Transverse colon (tissue), 4 donors: ENCODE measurements around the gene FAM131B. TPM values are rescaled to one million over a fixed set of nuclear protein-coding genes. Genes with fewer than 3 reads are reported as not detected.

Experiments
- DNase-seq: peaks from one replicate; pipeline ENCODE4 v3.0.0-alpha.2; 2019
- H3K27ac ChIP-seq, 4 donors: fragments of 200-600 bp; sonication (generic); 2 replicates each; pipeline ENCODE4 v1.5.1; 2016 to 2018; ENCODE audit warnings: inconsistent platforms in 4 of 4
- H3K27me3 ChIP-seq: fragments of 200-600 bp; sonication (generic); 2 replicates; pipeline ENCODE4 v1.5.1; 2017; ENCODE audit warnings: inconsistent platforms
- H3K36me3 ChIP-seq, 4 donors: fragments of 200-600 bp; sonication (generic); 2 replicates each; pipeline ENCODE4 v1.5.1; 2017 to 2019; ENCODE audit warnings: inconsistent platforms in 4 of 4
- H3K4me1 ChIP-seq, 4 donors: fragments of 200-600 bp; sonication (generic); 2 replicates each; pipeline ENCODE4 v1.5.1; 2017 to 2020; ENCODE audit warnings: inconsistent platforms in 4 of 4
- H3K4me3 ChIP-seq, 4 donors: fragments of 200-600 bp; sonication (generic); 1 replicate in 1 of 4; 2 replicates in 3 of 4; pipeline versions ENCODE4 v1.5.1 to v1.6.1; 2017 to 2019; ENCODE audit warnings: inconsistent platforms in 4 of 4
- H3K9me3 ChIP-seq, 2 donors: fragments of 200-600 bp; sonication (generic); 2 replicates each; pipeline ENCODE4 v1.5.1; 2017 to 2019; ENCODE audit warnings: inconsistent platforms in 2 of 2
- EP300 ChIP-seq: sonication (generic); formaldehyde crosslinking; IDR thresholded peaks from one replicate; pipeline ENCODE4 v1.6.1; 2017; ENCODE audit warnings: antibody characterized with exemption, low read depth
- POLR2A ChIP-seq: fragments of 450-650 bp; IDR thresholded peaks from one replicate; pipeline ENCODE4 v1.6.1; 2016; ENCODE audit warnings: antibody characterized with exemption, mild to moderate bottlenecking, moderate library complexity
- POLR2AphosphoS5 ChIP-seq, 3 donors: sonication (generic); formaldehyde crosslinking; IDR thresholded peaks; one replicate each; pipeline ENCODE4 v1.6.1; 2016; ENCODE audit warnings: antibody characterized with exemption in 3 of 3
- WGBS, 2 donors: methylation state at CpG; one replicate each; pipeline ENCODE4 v1.1.5; 2018; ENCODE audit warnings: low coverage in 1 of 2; 5-methylcytosine and 5-hydroxymethylcytosine counted together
- in situ Hi-C, 4 donors: fragments of 200-750 bp; cut with MboI; loops; one replicate each; pipeline versions ENCODE4 v1.15.0 to v1.15.1; 2017; ENCODE audit warnings: low sequenced_read_pairs in 3 of 4, low pct_ligation_motif_present in 1 of 4, low pct_unique_long_range_greater_than_20kb in 1 of 4
- intact Hi-C: fragments of 100-400 bp; cut with DNase I; formaldehyde crosslinking; loops from one replicate; pipeline ENCODE4 v1.15.1; 2023; ENCODE audit warnings: low total_unique reads
- total RNA-seq, 4 donors: library from RNA; depleted of rRNA; stranded (reverse); fragments of >200 nt; gene quantifications; one replicate each; pipeline ENCODE4 v1.1.0, GENCODE V29; 2016
- TF ChIP-seq, protein P1 (sequence below), 5 experiments: fragments of 200-600 bp in 3 of 5; fragments of 450-650 bp in 2 of 5; sonication (generic) in 3 of 5; IDR thresholded peaks; 1 replicate in 2 of 5; 2 replicates in 3 of 5; pipeline ENCODE4 v1.5.1; 2016 to 2017; ENCODE audit warnings: antibody characterized with exemption in 5 of 5, inconsistent platforms in 3 of 5, mild to moderate bottlenecking in 2 of 5, moderate library complexity in 1 of 5

FAM131B gene
- total RNA-seq, 4 donors from 2014 or later: 2.2 to 33.4 (median 4.7) TPM

GRCh38 chr7:143354965-143355364 is 7.5 kb downstream of the FAM131B start:
- TF ChIP-seq EP300 (no peak), POLR2A (no peak), POLR2AphosphoS5 (IDR thresholded peaks at IDR 0.05) (no peak)
- WGBS, 2 donors: 78% methylated on average over 8 of the region's 8 CpGs; no CpG with 5 or more reads in 1 of the 2 donors
- no peaks in the 10 kb centered on the region for H3K9me3 ChIP-seq
- no peak overlapping the region for H3K4me3 ChIP-seq
- intact Hi-C loops: no loop called here
- H3K27ac ChIP-seq: no peak overlapping the region
- H3K27me3 ChIP-seq: no peaks in the 10 kb centered on the region
- no peak for DNase-seq
- H3K4me1 ChIP-seq: no peaks in the 10 kb centered on the region
- in situ Hi-C loops: no loop called here
- no peaks in the 10 kb centered on the region for H3K36me3 ChIP-seq

GRCh38 chr7:143354376-143354775 is 8.1 kb downstream of the FAM131B start:
- intact Hi-C loops (no loop called here), in situ Hi-C loops (no loop called here)
- no peaks in the 10 kb centered on the region for H3K4me1 ChIP-seq
- no peak overlapping the region for H3K4me3 ChIP-seq
- H3K36me3 ChIP-seq: no peaks in the 10 kb centered on the region
- TF ChIP-seq POLR2AphosphoS5 (IDR thresholded peaks at IDR 0.05): no peak
- TF ChIP-seq POLR2A: no peak
- TF ChIP-seq, protein P1, sequence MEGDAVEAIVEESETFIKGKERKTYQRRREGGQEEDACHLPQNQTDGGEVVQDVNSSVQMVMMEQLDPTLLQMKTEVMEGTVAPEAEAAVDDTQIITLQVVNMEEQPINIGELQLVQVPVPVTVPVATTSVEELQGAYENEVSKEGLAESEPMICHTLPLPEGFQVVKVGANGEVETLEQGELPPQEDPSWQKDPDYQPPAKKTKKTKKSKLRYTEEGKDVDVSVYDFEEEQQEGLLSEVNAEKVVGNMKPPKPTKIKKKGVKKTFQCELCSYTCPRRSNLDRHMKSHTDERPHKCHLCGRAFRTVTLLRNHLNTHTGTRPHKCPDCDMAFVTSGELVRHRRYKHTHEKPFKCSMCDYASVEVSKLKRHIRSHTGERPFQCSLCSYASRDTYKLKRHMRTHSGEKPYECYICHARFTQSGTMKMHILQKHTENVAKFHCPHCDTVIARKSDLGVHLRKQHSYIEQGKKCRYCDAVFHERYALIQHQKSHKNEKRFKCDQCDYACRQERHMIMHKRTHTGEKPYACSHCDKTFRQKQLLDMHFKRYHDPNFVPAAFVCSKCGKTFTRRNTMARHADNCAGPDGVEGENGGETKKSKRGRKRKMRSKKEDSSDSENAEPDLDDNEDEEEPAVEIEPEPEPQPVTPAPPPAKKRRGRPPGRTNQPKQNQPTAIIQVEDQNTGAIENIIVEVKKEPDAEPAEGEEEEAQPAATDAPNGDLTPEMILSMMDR (IDR thresholded peaks at IDR 0.05): no peak
- TF ChIP-seq EP300: no peak
- no peaks in the 10 kb centered on the region for H3K27me3 ChIP-seq
- H3K9me3 ChIP-seq: no peaks in the 10 kb centered on the region
- H3K27ac ChIP-seq: no peak overlapping the region
- WGBS, 2 donors: 81 to 88% methylated on average over 5 to 8 of the region's 8 CpGs
- no peak for DNase-seq

- intact Hi-C loops (no loop called here), in situ Hi-C loops (no loop called here)
- Histone ChIP-seq H3K27me3 (no peaks in the 10 kb centered on the region), H3K4me3 (no peak overlapping the region), H3K27ac (no peak overlapping the region), H3K36me3 (no peaks in the 10 kb centered on the region), H3K9me3 (no peaks in the 10 kb centered on the region), H3K4me1 (no peaks in the 10 kb centered on the region)
- 93% methylated on average over 11 of the region's 11 CpGs; no CpG with 5 or more reads in 1 of the 2 donors for WGBS, 2 donors
- no peak for DNase-seq
- TF ChIP-seq EP300 (no peak), POLR2A (no peak), POLR2AphosphoS5 (IDR thresholded peaks at IDR 0.05) (no peak)
- TF ChIP-seq, protein P1 (IDR thresholded peaks at IDR 0.05): no peak
These were observed 9.9 kb downstream of the FAM131B start for GRCh38 chr7:143352531-143353002.

DNA sequence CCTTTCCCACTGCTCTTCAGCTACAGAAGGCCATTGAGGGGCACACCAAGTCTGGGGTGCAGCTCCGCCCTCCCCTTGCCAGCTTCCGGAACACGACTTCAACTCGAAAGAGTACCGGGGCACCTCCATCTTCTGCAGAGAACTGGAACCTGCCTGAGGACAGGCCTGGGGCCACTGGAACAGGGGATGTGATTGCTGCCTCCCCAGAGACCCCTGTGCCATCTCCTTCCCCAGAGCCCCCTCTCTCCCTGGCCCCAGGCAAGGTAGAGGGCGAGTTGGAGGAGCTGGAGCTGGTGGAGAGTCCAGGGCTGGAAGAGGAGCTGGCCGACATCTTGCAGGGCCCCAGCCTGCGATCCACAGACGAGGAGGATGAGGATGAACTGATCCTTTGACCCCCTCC is 10.9 kb downstream of the FAM131B start:
- 87 to 100% methylated on average over 1 to 9 of the region's 9 CpGs for WGBS, 2 donors
- TF ChIP-seq, protein P1 (IDR thresholded peaks at IDR 0.05): no peak
- TF ChIP-seq POLR2A (no peak), EP300 (no peak), POLR2AphosphoS5 (IDR thresholded peaks at IDR 0.05) (no peak)
- in situ Hi-C loops (no loop called here), intact Hi-C loops (no loop called here)
- H3K9me3 ChIP-seq: no peaks in the 10 kb centered on the region
- H3K4me1 ChIP-seq: no peaks in the 10 kb centered on the region
- DNase-seq: no peak
- H3K27ac ChIP-seq: no peak overlapping the region
- H3K27me3 ChIP-seq: no peaks in the 10 kb centered on the region
- H3K36me3 ChIP-seq: no peaks in the 10 kb centered on the region
- H3K4me3 ChIP-seq: no peak overlapping the region

- H3K4me1 ChIP-seq: no peaks in the 10 kb centered on the region
- no peak for DNase-seq
- H3K36me3 ChIP-seq: no peaks in the 10 kb centered on the region
- H3K4me3 ChIP-seq: no peak overlapping the region
- TF ChIP-seq, protein P1 (IDR thresholded peaks at IDR 0.05): no peak
- no peak for TF ChIP-seq POLR2A
- peaks cover 3% of the 10 kb centered on the region for H3K27me3 ChIP-seq
- H3K9me3 ChIP-seq: no peaks in the 10 kb centered on the region
- intact Hi-C loops (no loop called here), in situ Hi-C loops (no loop called here)
- no peak overlapping the region for H3K27ac ChIP-seq
- whole genome bisulfite sequencing, 2 donors: 83 to 89% methylated on average over 3 to 5 of the region's 5 CpGs
These were observed 11.5 kb downstream of the FAM131B start for GRCh38 chr7:143351060-143351459.
